Body of pancreas (tissue), 4 donors: ENCODE measurements around the gene PRSS12.

ENCODE experiments used
- CTCF ChIP-seq, 7 experiments: fragments of 450-650 bp in 4 of 7; fragments of 200-600 bp in 3 of 7; sonication (generic) in 3 of 7; IDR thresholded peaks; one replicate each; pipeline ENCODE4 v1.5.1; 2016 to 2019; ENCODE audit warnings: antibody characterized with exemption in 7 of 7
- POLR2A ChIP-seq, 3 donors: fragments of 450-650 bp; IDR thresholded peaks; one replicate each; pipeline ENCODE4 v1.6.1; 2016; ENCODE audit warnings: antibody characterized with exemption in 3 of 3, mild to moderate bottlenecking in 2 of 3

- TF ChIP-seq CTCF (IDR thresholded peaks at IDR 0.05) (no peak), POLR2A (IDR thresholded peaks at IDR 0.05) (no peak)
Observed at GRCh38 chr4:118396881-118397622, 44.2 kb upstream of the PRSS12 start.
